Measurements from ENCODE around the gene PRDM5. TPM values are rescaled to one million over a fixed set of nuclear protein-coding genes. Genes with fewer than 3 reads are reported as not detected.

Gene PRDM5
- total and polyA plus RNA-seq, 9 of the 15 experiments (the other 6 are each of a cell fraction or from before 2014, with no cell fraction given): not detected

DNA sequence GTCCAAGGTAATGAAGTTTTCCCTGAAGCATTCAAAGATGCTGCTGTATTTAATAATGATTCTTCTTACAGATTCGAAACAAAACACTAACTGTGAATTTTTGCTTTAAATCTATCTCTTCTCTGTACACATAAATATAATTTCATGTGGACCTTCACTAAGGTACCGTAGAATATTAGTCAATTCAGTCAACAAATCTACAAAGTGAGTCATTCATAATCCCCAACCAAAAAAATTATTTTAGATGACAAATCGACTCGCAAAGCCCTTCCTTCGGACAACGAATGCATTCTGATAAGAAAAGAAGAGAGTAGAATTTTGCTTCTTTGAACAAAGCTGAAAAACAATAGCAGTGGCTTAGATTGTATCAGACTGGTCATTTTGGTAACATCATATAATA lies 95.7 kb downstream of the PRDM5 start:
- ATAC-seq: no peak
- no peak overlapping the region for H3K27ac ChIP-seq (ENCODE audit: extremely low read depth, low read depth, low read length)
- DNase-seq (ENCODE audit: extremely low read depth in 1 of 4, low spot score in 3 of 4): no peak
- H3K4me1 ChIP-seq (replicated peaks in 1 of 2; ENCODE audit: control insufficient read depth in 2 of 2, insufficient read depth in 2 of 2, low read length in 2 of 2): no peaks in the 10 kb centered on the region
- TF ChIP-seq MAFF (IDR thresholded peaks at IDR 0.05; ENCODE audit: low read length): no peak
- no peak for TF ChIP-seq GABPB2 (CRISPR knock-in tag; conservative IDR thresholded peaks at IDR 0.05)
- TF ChIP-seq E2F3 (CRISPR knock-in tag; IDR thresholded peaks at IDR 0.05): no peak
- no peak for TF ChIP-seq ARHGAP35 (IDR thresholded peaks at IDR 0.05; ENCODE audit: partially characterized antibody)
- no peak for TF ChIP-seq ZFP30 (CRISPR knock-in tag; IDR thresholded peaks at IDR 0.05; ENCODE audit: borderline replicate concordance)
- TF ChIP-seq MIER1 (IDR thresholded peaks at IDR 0.05; ENCODE audit: low read depth): no peak
- no peak for TF ChIP-seq TCFL5 (CRISPR knock-in tag; conservative IDR thresholded peaks at IDR 0.05)
- TF ChIP-seq KLF10 (CRISPR knock-in tag; IDR thresholded peaks at IDR 0.05): no peak
- no peak for TF ChIP-seq ZNF584 (CRISPR knock-in tag; IDR thresholded peaks at IDR 0.05; ENCODE audit: low read depth)
- no peak for TF ChIP-seq GATA2 (CRISPR knock-in tag; IDR thresholded peaks at IDR 0.05)
- TF ChIP-seq ZNF134 (CRISPR knock-in tag; conservative IDR thresholded peaks at IDR 0.05): no peak
- TF ChIP-seq TAF7 (tag; IDR thresholded peaks at IDR 0.05): no peak
- no peak for TF ChIP-seq ELK1 (CRISPR knock-in tag; IDR thresholded peaks at IDR 0.05)
- TF ChIP-seq SMARCA5 (IDR thresholded peaks at IDR 0.05): no peak
- no peak for TF ChIP-seq HNRNPL (IDR thresholded peaks at IDR 0.05; ENCODE audit: low read depth, low read length)
- TF ChIP-seq TRIM28 (IDR thresholded peaks at IDR 0.05): no peak
- TF ChIP-seq MTA1 (IDR thresholded peaks at IDR 0.05; ENCODE audit: borderline replicate concordance): no peak
- TF ChIP-seq, protein P1, sequence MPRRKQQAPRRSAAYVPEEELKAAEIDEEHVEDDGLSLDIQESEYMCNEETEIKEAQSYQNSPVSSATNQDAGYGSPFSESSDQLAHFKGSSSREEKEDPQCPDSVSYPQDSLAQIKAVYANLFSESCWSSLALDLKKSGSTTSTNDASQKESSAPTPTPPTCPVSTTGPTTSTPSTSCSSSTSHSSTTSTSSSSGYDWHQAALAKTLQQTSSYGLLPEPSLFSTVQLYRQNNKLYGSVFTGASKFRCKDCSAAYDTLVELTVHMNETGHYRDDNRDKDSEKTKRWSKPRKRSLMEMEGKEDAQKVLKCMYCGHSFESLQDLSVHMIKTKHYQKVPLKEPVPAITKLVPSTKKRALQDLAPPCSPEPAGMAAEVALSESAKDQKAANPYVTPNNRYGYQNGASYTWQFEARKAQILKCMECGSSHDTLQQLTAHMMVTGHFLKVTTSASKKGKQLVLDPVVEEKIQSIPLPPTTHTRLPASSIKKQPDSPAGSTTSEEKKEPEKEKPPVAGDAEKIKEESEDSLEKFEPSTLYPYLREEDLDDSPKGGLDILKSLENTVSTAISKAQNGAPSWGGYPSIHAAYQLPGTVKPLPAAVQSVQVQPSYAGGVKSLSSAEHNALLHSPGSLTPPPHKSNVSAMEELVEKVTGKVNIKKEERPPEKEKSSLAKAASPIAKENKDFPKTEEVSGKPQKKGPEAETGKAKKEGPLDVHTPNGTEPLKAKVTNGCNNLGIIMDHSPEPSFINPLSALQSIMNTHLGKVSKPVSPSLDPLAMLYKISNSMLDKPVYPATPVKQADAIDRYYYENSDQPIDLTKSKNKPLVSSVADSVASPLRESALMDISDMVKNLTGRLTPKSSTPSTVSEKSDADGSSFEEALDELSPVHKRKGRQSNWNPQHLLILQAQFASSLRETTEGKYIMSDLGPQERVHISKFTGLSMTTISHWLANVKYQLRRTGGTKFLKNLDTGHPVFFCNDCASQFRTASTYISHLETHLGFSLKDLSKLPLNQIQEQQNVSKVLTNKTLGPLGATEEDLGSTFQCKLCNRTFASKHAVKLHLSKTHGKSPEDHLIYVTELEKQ (CRISPR knock-in tag; IDR thresholded peaks at IDR 0.05): no peak
- intact Hi-C loops (cut with micrococcal nuclease) (no loop called here), in situ Hi-C loops (cut with MboI) (no loop called here)
- CTCF ChIA-PET (ENCODE audit: low intra/inter-chr PET ratio): no interaction called here
- no peak overlapping the region for H3K4me3 ChIP-seq
- no peak overlapping the region for H3K4me2 ChIP-seq (ENCODE audit: insufficient read depth, low read length)
- H4K20me1 ChIP-seq (replicated peaks; ENCODE audit: control insufficient read depth, insufficient read depth, low read length): no peaks in the 10 kb centered on the region
- no peak overlapping the region for H3K9ac ChIP-seq (ENCODE audit: insufficient read depth in 1 of 2, low read depth in 2 of 2, low read length in 2 of 2)
- H3K9me1 ChIP-seq (ENCODE audit: control insufficient read depth, insufficient read depth, low read length): no peaks in the 10 kb centered on the region
- H3K27me3 ChIP-seq (ENCODE audit: control insufficient read depth in 2 of 2, insufficient read depth in 2 of 2, low read length in 2 of 2): no peaks in the 10 kb centered on the region
- POLR2A ChIA-PET: no interaction called here
- no peak overlapping the region for H2AFZ ChIP-seq (ENCODE audit: low read depth, low read length)
- no peaks in the 10 kb centered on the region for H3K36me3 ChIP-seq (ENCODE audit: control insufficient read depth, insufficient read depth, low read length)
- H3K79me2 ChIP-seq (ENCODE audit: control insufficient read depth, insufficient read depth, low read length): no peaks in the 10 kb centered on the region
- WGBS (ENCODE audit: insufficient coverage, low coverage, missing lambda C conversion rate): 0% methylated on average over 6 of the region's 6 CpGs
- FAIRE-seq: no peak
- H3K9me3 ChIP-seq (replicated peaks; ENCODE audit: control insufficient read depth, insufficient read depth, low read depth, low read length): no peaks in the 10 kb centered on the region
- BruUV-seq (replicated peaks): no TSS peak
